GM13976 (cell line): ENCODE measurements around the gene MRPL43.
A peak's percentile ranks its signal among the peaks of the same experiment; 100 is the strongest.

Source experiments
- DNase-seq: peaks from one replicate; pipeline ENCODE4 v3.0.0; 2012; ENCODE audit warnings: low spot score
- in situ Hi-C: fragments of 300-500 bp; cut with MboI; formaldehyde crosslinking; loops from one replicate; pipeline ENCODE4 v1.12.0; 2022; ENCODE audit warnings: low sequenced_read_pairs, mixed read lengths, inconsistent platforms; ENCODE audit not compliant: unreplicated experiment
- TF ChIP-seq, protein P1 (sequence below): IDR thresholded peaks from 2 replicates; pipeline ENCODE4 v1.5.1; 2012; ENCODE audit warnings: borderline replicate concordance, mild to moderate bottlenecking; ENCODE audit not compliant: insufficient read depth; ENCODE audit errors: extremely low read depth, missing control alignments, control extremely low read depth

The MRPL43 gene

DNA sequence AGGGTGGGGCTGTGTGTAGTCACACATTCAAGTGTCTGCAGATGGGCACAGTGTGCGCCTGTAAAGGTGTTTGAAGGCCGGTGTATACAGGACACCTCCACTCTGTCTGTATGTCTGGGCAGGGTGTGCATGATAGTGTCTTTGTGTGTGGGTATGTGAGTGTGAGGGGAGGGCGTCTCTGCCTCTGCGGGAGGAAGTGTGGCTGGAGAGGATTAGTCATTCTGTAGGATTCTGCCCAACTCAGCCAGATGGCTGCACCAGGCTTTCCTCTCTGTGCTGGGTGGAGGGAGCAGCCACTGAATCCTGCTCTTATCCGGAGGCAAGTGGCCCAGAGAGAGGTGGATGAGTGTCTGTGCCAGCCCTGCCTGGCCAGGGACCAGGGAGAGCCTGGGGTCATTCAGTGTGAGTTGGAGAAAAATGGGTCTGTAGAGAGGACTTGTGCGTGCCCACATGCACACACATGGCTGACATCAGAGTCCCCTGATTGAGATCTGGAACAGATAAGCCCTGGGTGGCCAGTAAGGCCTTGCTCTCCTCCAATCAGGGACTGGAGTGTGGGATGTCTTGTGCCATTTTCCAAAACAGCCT lies 45.4 kb upstream of the MRPL43 start:
- no peak for DNase-seq
- TF ChIP-seq, protein P1, sequence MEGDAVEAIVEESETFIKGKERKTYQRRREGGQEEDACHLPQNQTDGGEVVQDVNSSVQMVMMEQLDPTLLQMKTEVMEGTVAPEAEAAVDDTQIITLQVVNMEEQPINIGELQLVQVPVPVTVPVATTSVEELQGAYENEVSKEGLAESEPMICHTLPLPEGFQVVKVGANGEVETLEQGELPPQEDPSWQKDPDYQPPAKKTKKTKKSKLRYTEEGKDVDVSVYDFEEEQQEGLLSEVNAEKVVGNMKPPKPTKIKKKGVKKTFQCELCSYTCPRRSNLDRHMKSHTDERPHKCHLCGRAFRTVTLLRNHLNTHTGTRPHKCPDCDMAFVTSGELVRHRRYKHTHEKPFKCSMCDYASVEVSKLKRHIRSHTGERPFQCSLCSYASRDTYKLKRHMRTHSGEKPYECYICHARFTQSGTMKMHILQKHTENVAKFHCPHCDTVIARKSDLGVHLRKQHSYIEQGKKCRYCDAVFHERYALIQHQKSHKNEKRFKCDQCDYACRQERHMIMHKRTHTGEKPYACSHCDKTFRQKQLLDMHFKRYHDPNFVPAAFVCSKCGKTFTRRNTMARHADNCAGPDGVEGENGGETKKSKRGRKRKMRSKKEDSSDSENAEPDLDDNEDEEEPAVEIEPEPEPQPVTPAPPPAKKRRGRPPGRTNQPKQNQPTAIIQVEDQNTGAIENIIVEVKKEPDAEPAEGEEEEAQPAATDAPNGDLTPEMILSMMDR: no peak
- in situ Hi-C loops: loop anchor here (10.0 kb wide), 1 partner anchor 112 kb away; no protein-coding TSS in a partner anchor

DNA sequence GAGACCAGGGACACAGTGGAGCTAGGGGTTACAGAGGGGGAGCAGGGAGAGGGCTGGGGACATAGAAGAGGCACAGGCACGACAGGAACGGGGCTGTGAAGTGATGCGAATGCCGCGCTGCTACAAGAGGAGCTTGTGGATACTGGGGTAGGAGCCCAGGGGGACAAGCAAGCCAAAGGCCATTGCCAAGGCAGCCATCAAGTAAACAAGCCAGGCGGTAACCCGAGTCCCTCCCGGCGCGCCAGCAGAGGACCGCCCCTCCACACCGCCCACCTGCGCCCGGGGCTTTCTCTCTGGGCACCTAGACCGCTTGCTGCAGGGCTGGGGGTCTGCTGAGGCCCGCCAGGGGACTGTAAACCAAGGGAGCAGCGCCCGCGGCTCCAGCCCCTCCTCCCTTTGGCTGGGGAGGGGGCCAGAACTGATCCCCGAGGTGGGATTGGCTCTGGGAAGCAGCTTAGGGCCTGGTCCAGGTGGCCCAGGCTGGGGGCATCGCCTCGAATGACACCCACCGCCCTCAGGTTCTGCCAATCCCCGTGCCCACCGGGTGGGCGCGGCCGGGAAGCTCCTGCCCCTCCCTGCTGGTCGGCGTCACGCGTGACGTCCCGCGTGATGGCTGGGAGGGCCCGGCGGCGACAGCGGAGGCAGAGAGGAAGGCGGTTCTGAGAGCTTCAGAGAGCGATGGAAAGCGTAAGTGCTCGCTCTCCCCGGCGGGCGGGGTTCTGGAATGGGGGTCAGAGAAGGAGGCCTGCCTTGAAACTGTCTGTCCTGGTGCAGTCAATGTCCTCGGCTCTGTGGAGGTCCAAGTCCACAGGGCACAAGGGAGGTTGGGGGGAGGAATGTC lies 44.7 kb upstream of the MRPL43 start:
- TF ChIP-seq, protein P1: no peak
- in situ Hi-C loops: loop anchor here (10.0 kb wide), 1 partner anchor 113 kb away; no protein-coding TSS in a partner anchor
- peak; percentile 73 for DNase-seq

DNA sequence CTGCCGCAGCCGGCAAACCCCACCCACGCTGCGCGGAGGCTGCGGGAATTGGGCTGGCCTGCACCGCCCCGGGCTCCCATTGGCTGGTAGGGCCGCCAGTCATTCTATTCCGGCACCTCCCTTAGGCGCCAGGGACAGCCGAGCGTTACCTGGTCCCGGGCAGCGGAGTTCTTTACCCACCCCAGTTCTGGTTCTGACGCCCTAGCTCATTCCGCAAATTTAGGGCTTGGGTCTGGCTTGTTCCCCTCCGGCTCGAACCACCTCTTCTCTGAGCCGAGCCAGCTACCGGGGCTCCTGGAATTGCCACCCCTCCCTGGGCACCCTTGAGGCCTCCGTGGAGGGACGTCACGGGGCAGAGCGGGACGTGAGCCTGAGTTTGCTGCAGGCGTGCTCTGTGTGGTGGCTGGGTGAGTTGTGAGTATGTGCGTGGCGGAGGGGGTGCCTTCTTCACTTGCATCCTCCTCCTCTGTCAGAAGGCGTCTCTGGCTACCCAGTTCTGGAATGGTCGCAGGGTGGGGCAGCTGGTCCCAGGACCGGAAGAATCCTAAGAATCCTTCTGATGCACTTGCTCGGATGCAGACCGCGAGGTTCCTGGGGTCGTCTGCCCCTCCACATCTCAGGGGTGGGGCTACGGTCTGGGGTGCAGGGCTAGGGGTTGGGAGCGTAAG lies 44.0 kb upstream of the MRPL43 start, which contains the start of the genes PDZD7 and SFXN3:
Gene PDZD7 (minus strand): TSS at position 2 of the 668 bp plus-strand sequence. CDS start 910 bp downstream, outside the sequence.
Gene SFXN3 (plus strand): TSS at position 107 of the 668 bp plus-strand sequence. CDS start 3,461 bp downstream, outside the sequence.
- in situ Hi-C loops: loop anchor here (10.0 kb wide), 1 partner anchor 114 kb away; no protein-coding TSS in a partner anchor
- TF ChIP-seq, protein P1: no peak
- DNase-seq: peak; percentile 98

DNA sequence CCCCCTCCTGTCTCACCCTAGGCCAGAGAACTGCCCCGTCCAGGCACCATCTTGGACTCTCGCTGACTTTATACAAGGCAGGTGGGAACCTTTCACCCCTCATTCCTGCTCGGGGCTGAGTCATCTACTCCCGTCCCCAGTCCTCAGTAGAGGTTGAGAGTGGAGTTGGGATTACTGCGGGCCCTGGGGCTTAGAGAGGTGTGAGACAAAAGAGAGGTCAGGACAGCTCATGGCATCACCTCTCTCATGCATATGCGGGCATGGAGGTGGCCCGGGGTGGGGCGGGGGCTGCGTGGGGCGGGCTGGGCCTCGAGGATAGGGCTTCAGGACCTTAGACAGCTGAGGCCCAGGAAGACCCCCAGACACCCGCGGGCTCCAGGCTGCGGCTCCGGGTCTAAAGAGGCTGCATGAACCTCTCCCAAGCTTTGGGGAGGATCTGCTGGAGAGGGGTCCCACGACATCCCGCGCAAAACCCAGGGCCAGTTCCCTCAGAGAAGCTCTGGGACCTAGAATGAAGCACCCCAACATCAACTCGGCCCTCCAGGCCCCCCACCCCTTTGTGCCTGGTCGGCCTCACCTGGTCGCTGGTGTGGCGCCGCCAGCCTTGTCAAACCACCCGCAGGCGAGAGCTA lies 43.3 kb upstream of the MRPL43 start:
- in situ Hi-C loops: loop anchor here (10.0 kb wide), 1 partner anchor 114 kb away; no protein-coding TSS in a partner anchor
- TF ChIP-seq, protein P1: no peak

DNA sequence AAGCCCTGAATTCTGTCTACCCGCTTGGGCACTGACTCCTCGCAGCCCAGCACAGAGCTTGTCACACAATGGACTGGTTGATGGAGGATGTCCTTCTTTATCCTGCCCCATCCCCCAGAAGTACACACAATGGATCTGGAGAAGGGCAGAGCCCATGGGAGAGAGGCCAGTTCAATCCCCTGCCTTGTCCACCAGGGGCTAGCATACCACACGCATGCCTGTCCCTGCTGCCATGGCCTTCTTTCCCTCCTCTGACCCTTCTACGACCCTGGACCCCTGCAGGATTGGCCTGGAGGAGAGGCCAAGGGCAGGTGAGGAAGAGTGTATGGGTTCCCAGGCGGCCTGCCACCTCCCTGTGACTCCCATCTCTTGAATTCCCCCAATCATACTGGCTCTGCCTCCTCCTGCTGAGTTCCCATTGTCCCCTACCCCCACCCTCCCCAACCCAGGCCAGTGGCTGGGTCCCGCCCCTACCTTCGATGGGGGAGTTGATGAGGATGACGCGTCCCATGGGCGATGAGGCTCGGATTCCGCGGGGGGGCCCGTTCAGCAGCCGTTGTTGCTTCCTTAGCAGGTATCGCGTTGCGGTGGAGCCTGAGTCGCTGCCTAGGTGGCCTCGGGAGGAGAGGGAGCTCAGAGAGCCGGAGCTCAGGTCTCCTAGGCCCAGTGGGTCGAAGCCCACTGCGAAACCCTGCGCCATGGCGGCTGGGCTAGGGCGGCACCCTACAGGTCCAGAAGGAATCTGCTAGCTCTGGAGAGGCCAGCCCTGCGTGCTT lies 42.4 kb upstream of the MRPL43 start:
- in situ Hi-C loops: loop anchor here (10.0 kb wide), 1 partner anchor 115 kb away; no protein-coding TSS in a partner anchor
- TF ChIP-seq, protein P1: no peak
- no peak for DNase-seq

More for the DNA sequence above, 43.3 kb upstream of the MRPL43 start:
- no peak for DNase-seq
